HEK293T (cell line): ENCODE results near the gene USHBP1.

Experiments used
- CTCF ChIA-PET: fragments of 350-600 bp; formaldehyde crosslinking; extraction: SDS; loops from one replicate; lab custom pipeline; 2021; ENCODE audit warnings: antibody characterized with exemption, inconsistent platforms; lab: Yijun Ruan, JAX
- POLR2A ChIA-PET: fragments of 350-600 bp; formaldehyde crosslinking; extraction: SDS; loops from one replicate; lab custom pipeline; 2020; ENCODE audit warnings: antibody characterized with exemption, inconsistent platforms; lab: Yijun Ruan, JAX
- DNase-seq: peaks from one replicate; pipeline ENCODE4 v3.0.0; 2012; ENCODE audit warnings: mixed read lengths; ENCODE audit errors: extremely low spot score
- ARNT ChIP-seq: fragments of 450-650 bp; IDR thresholded peaks from 2 replicates; pipeline ENCODE4 v1.6.1; 2017; ENCODE audit warnings: mild to moderate bottlenecking
- BHLHE40 ChIP-seq: fragments of 450-650 bp; IDR thresholded peaks from 2 replicates; pipeline ENCODE4 v1.6.1; 2016; ENCODE audit warnings: mild to moderate bottlenecking, moderate library complexity, borderline replicate concordance
- CTBP1 ChIP-seq: fragments of 450-650 bp; IDR thresholded peaks from 2 replicates; pipeline ENCODE4 v1.6.1; 2016; ENCODE audit warnings: borderline replicate concordance
- ELF4 ChIP-seq: fragments of 450-650 bp; IDR thresholded peaks from 2 replicates; pipeline ENCODE4 v1.6.1; 2017; ENCODE audit warnings: antibody characterized with exemption
- FOXA1 ChIP-seq: fragments of 450-650 bp; IDR thresholded peaks from 2 replicates; pipeline ENCODE4 v1.6.1; 2016; ENCODE audit warnings: mild to moderate bottlenecking
- FOXK2 ChIP-seq: fragments of 450-650 bp; IDR thresholded peaks from 2 replicates; pipeline ENCODE4 v1.6.1; 2016; ENCODE audit warnings: mild to moderate bottlenecking
- FOXM1 ChIP-seq: fragments of 450-650 bp; IDR thresholded peaks from 2 replicates; pipeline ENCODE4 v1.6.1; 2017; ENCODE audit warnings: mild to moderate bottlenecking, borderline replicate concordance
- HDGF ChIP-seq: fragments of 450-650 bp; IDR thresholded peaks from 2 replicates; pipeline ENCODE4 v1.6.1; 2017; ENCODE audit warnings: antibody characterized with exemption, borderline replicate concordance
- L3MBTL2 ChIP-seq: fragments of 450-650 bp; conservative IDR thresholded peaks from 2 replicates; pipeline ENCODE4 v1.6.1; 2016; ENCODE audit warnings: mild to moderate bottlenecking
- LEF1 ChIP-seq: fragments of 450-650 bp; IDR thresholded peaks from 2 replicates; pipeline ENCODE4 v1.6.1; 2017; ENCODE audit warnings: mild to moderate bottlenecking, borderline replicate concordance
- NFRKB ChIP-seq: fragments of 450-650 bp; IDR thresholded peaks from 2 replicates; pipeline ENCODE4 v1.6.1; 2016; ENCODE audit warnings: mild to moderate bottlenecking, moderate library complexity
- SP1 ChIP-seq: fragments of 450-650 bp; IDR thresholded peaks from 2 replicates; pipeline ENCODE4 v1.6.1; 2017
- SUZ12 ChIP-seq: fragments of 450-650 bp; IDR thresholded peaks from 2 replicates; pipeline ENCODE4 v1.6.1; 2016; ENCODE audit warnings: mild to moderate bottlenecking
- TARDBP ChIP-seq: fragments of 450-650 bp; IDR thresholded peaks from 2 replicates; pipeline ENCODE4 v1.6.1; 2016
- ZNF384 ChIP-seq: fragments of 450-650 bp; IDR thresholded peaks from 2 replicates; pipeline ENCODE4 v1.6.1; 2016
- TF ChIP-seq, protein P1 (sequence below): fragments of 450-650 bp; IDR thresholded peaks from 2 replicates; pipeline ENCODE4 v1.6.1; 2016

The USHBP1 gene

DNA sequence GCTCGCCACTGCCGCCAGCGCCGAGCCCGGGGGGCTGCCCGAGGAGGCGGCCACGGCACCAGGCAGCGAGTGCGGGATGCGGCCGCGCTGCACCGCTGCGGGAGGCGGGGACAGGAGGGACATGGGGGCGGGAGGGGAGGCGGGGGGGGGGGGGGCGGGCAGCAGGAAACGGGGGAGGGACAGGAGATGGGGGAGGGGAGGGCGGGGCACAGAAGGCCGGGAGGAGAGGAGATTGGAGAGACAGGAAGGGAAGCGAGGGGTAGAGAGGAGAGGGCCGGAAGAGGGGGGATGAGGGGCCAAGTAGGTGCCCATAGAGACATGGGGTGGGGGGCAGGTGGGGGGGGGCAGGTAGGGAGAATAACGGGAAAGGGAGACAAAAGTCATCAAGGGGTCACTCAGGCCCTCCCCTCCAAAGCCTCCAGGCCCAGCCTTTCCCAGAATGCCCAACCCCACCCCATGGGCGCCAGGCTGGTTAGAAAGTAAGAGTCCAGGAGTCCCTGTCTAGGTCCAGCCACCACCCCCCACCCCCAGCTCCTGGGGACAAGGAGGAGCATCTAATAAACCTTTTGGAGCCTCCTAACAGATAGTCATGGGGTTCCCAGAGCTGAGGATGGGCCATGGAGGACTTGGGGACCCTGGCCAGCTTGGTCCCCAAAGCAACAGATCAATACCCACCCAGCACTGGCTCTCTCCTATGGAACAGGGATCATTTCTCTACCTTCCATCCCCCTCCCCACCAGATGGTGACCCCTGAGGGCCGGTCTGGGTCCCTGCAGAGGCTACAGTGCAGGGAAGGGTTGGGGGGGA lies 28.4 kb downstream of the USHBP1 start:
- TF ChIP-seq LEF1 (no peak), SP1 (no peak), NFRKB (no peak), ELF4 (no peak), ZNF384 (no peak), TARDBP (no peak), FOXM1 (no peak), ARNT (no peak)
- TF ChIP-seq, protein P1, sequence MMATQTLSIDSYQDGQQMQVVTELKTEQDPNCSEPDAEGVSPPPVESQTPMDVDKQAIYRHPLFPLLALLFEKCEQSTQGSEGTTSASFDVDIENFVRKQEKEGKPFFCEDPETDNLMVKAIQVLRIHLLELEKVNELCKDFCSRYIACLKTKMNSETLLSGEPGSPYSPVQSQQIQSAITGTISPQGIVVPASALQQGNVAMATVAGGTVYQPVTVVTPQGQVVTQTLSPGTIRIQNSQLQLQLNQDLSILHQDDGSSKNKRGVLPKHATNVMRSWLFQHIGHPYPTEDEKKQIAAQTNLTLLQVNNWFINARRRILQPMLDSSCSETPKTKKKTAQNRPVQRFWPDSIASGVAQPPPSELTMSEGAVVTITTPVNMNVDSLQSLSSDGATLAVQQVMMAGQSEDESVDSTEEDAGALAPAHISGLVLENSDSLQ = no peak
- peak; percentile 51 for DNase-seq
- ChIA-PET CTCF (interaction anchor here (0.7 to 2.0 kb wide), 4 partner anchors 8 to 31 kb away, joined by 3 to 11 read pairs (median 3); partner anchors contain the start of gene OCEL1), POLR2A (interaction anchor here (0.6 to 3.8 kb wide), 7 partner anchors 8 to 44 kb away, joined by 3 to 44 read pairs (median 4); partner anchors contain the start of genes OCEL1 and USE1)

DNA sequence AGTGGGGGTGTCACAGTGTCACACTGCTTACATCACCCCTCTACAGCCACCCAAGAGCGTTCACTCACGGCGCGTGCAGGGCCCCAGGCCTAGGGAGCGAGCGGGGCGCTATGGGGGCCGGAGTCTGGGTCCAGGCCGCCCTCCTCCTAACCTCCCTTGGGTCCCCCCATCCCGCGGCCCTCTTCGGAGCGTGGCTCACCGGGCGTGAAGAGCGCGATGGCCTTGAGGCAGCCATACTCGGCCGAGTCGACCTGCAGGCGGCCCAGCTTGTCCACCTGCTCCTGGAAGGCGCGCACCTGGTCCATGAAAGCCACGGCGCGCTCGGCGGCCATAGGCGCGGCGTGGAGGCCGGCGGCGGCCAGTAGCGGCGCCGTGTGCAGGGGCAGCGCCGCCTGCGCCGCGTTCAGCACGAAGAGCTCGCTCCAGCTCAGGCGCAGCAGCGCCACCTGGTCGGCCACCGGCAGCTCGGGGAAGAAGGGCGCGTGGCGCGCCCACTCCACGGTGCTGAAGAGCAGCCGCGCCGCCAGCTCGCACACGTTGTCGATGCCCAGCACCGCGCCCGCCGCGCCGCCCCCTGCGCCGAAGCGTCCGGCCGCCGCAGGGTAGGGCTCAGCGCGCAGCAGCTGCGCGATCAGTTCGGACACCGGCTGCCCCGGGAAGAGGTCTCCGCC lies 29.1 kb downstream of the USHBP1 start:
- TF ChIP-seq FOXM1 (no peak), ZNF384 (no peak), L3MBTL2 (no peak), ARNT (no peak)
- TF ChIP-seq, protein P1 = no peak
- CTCF ChIA-PET = interaction anchor here (0.7 to 2.0 kb wide), 5 partner anchors 8 to 169 kb away, joined by 3 to 11 read pairs (median 3); partner anchors contain the start of gene OCEL1
- POLR2A ChIA-PET = interaction anchor here (0.6 to 3.8 kb wide), 9 partner anchors 9 to 45 kb away, joined by 3 to 44 read pairs (median 5); partner anchors contain the start of genes BABAM1, OCEL1 and USE1
- DNase-seq = peak; percentile 46

DNA sequence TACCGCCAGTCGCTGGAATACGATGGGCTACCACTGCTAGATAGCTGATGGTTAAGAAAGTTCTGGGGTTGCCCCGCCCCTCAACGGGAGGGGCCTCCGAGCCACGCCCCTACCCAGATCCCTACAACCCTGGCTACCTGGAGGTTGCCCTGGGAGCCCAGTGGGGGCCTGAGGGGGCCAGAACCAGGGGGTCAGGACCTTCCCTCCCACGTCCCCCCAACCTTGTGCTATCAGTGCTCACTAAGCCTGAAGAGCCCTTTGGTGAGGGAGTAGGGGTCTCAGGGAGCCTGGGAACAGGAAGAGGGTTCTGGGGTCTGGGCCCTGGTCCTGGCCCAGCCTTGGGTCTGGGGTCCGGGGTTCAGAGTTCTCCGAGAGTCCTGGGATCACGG lies 29.6 kb downstream of the USHBP1 start:
- ChIA-PET CTCF (interaction anchor here (0.5 to 2.0 kb wide), 6 partner anchors 9 to 1093 kb away, joined by 3 to 11 read pairs (median 3); partner anchors contain the start of gene OCEL1), POLR2A (interaction anchor here (0.6 to 3.8 kb wide), 7 partner anchors 9 to 32 kb away, joined by 3 to 44 read pairs (median 7); partner anchors contain the start of genes BABAM1, OCEL1 and USE1)
- TF ChIP-seq FOXM1 (no peak), SUZ12 (no peak), L3MBTL2 (no peak), FOXK2 (no peak), NFRKB (no peak), ZNF384 (no peak), SP1 (no peak), HDGF (no peak)
- TF ChIP-seq, protein P1 = no peak
- peak; percentile 60 for DNase-seq

DNA sequence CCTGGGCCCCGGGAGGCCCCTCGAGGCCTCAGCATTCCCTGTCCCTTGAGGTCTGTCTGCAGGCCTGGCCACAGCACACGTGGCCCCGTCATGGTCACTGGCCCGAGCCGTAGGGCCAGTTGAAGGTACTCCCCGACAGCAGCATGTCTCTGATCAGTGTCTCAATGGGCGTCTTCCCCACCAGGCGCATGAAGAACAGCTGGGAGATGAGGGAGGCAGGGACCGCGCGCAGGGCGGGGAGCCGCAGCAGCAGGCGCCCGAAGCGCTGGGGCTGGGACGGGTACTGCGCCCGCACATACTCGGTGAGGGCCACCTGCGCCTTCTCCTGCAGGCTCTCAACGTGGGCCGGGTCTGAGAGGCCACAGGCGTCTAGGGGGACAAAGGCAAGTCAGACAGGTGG lies 32.3 kb downstream of the USHBP1 start:
- no peak for TF ChIP-seq ELF4
- TF ChIP-seq FOXK2 = no peak
- TF ChIP-seq FOXM1 = no peak
- TF ChIP-seq SP1 = no peak
- no peak for TF ChIP-seq ZNF384
- TF ChIP-seq FOXA1 = no peak
- no peak for TF ChIP-seq LEF1
- DNase-seq = no peak
- CTCF ChIA-PET = no interaction called here
- POLR2A ChIA-PET = interaction anchor here (0.7 to 2.8 kb wide), 2 partner anchors 17 kb away, joined by 3 to 9 read pairs; partner anchors contain the start of gene USE1

DNA sequence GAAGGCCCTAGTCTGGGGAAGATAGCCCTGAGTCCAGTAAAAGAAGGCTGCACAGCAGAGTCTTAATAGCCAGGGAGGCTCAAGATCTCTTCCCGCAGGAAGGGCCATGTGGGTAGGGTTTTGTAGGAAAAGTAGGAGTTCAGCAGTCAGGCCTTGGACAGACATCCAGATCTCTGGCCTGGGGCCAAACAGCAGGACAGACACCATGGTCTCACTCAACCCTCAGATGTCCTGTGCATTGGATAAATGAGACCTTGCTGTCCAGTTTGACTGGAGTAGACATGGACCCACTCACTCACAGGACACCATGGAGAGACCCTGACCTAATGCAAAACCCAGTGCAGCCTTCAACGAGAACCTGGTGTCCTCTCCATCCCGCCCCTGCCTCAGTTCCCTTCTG lies 34.7 kb downstream of the USHBP1 start:
- TF ChIP-seq FOXM1 = no peak
- no peak for TF ChIP-seq SP1
- no peak for TF ChIP-seq ZNF384
- TF ChIP-seq ELF4 = no peak
- POLR2A ChIA-PET = interaction anchor here (2.8 kb wide), 1 partner anchor 15 kb away, joined by 9 read pairs; the partner anchor contains the start of gene USE1
- CTCF ChIA-PET = no interaction called here
- no peak for DNase-seq

DNA sequence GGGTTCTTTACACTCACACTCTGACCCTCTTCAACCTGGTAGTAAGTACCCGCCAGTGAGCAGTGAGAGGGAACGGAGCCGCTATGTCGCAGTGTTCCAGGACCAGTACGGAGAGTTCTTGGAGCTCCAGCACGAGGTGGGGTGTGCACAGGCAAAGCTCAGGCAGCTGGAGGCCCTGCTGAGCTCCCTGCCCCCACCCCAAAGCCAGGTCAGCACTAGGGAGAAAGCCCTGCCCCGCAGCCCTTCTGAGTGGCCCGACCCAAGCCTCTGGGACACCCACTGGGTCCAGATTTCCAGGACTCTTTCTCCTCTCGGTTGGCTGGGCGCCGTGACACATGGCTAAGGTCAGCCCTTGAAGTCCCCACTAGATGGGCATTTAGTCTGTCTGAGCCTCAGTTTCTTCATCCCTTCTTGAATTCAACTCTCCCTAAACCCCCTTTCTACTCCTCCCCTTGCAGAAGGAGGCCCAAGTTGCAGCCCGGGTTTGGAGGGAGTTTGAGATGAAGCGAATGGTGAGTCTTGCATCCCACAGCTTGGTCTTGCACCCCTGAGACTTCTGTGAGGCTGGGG lies 36.7 kb downstream of the USHBP1 start:
- DNase-seq = no peak
- TF ChIP-seq ZNF384 (no peak), HDGF (no peak), SP1 (no peak), SUZ12 (no peak), L3MBTL2 (no peak), BHLHE40 (no peak), LEF1 (no peak), FOXA1 (no peak), FOXK2 (no peak), FOXM1 (no peak), NFRKB (no peak), ARNT (no peak), TARDBP (no peak), ELF4 (no peak), CTBP1 (no peak)
- TF ChIP-seq, protein P1 = no peak
- ChIA-PET CTCF (interaction anchor here (0.6 to 0.9 kb wide), 2 partner anchors 9 to 13 kb away, joined by 3 to 5 read pairs; partner anchors contain the start of gene USE1), POLR2A (interaction anchor here (1.7 to 6.0 kb wide), 3 partner anchors 8 to 13 kb away, joined by 5 to 72 read pairs (median 44); partner anchors contain the start of gene USE1)
